Vagina (tissue), 2 donors: ENCODE measurements around the gene ATP7B.

Experiments
- POLR2A ChIP-seq, 2 donors: fragments of 450-650 bp; IDR thresholded peaks; one replicate each; pipeline ENCODE4 v1.6.1; 2017; ENCODE audit warnings: antibody characterized with exemption in 2 of 2, mild to moderate bottlenecking in 2 of 2, moderate library complexity in 2 of 2
- POLR2AphosphoS5 ChIP-seq, 2 donors: sonication (generic); formaldehyde crosslinking; IDR thresholded peaks; one replicate each; pipeline ENCODE4 v1.9.0; 2017; ENCODE audit warnings: antibody characterized with exemption in 2 of 2, mild to moderate bottlenecking in 2 of 2, low read depth in 1 of 2; ENCODE audit not compliant: insufficient read depth in 1 of 2
- TF ChIP-seq, protein P1 (sequence below), 3 experiments: fragments of 450-650 bp in 2 of 3; fragments of 200-600 bp in 1 of 3; sonication (generic) in 1 of 3; IDR thresholded peaks; one replicate each; pipeline ENCODE4 v1.5.1; 2017 to 2019; ENCODE audit warnings: antibody characterized with exemption in 3 of 3, mild to moderate bottlenecking in 2 of 3, moderate library complexity in 2 of 3

DNA sequence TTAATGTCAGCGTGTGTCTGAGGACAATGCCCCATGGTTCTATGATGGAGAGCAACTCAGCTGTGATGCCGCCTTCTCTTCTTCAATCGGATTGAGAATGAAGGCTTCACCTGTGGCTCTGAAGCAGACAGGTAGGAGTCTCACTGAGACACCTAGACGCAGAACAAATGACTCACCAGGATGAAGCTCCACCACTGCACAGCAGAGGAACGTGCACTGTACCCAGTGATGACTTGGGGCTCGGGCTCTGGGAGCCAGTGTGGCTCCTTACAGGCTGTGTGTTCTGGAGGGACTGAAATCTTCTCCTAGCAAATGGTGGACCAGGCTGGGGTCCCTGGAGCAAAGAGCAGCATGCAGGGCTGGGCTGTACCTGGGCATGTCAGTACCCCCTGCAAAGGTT lies 105.5 kb downstream of the ATP7B start:
- no peak for TF ChIP-seq POLR2A (IDR thresholded peaks at IDR 0.05)
- TF ChIP-seq, protein P1, sequence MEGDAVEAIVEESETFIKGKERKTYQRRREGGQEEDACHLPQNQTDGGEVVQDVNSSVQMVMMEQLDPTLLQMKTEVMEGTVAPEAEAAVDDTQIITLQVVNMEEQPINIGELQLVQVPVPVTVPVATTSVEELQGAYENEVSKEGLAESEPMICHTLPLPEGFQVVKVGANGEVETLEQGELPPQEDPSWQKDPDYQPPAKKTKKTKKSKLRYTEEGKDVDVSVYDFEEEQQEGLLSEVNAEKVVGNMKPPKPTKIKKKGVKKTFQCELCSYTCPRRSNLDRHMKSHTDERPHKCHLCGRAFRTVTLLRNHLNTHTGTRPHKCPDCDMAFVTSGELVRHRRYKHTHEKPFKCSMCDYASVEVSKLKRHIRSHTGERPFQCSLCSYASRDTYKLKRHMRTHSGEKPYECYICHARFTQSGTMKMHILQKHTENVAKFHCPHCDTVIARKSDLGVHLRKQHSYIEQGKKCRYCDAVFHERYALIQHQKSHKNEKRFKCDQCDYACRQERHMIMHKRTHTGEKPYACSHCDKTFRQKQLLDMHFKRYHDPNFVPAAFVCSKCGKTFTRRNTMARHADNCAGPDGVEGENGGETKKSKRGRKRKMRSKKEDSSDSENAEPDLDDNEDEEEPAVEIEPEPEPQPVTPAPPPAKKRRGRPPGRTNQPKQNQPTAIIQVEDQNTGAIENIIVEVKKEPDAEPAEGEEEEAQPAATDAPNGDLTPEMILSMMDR (IDR thresholded peaks at IDR 0.05): no peak
- TF ChIP-seq POLR2AphosphoS5 (IDR thresholded peaks at IDR 0.05; ENCODE audit: insufficient read depth in 1 of 2, low read depth in 1 of 2): no peak
